MM.1S (cell line): ENCODE measurements around the gene RIOK2.
"Not testable (repeated sequence)": the region's sequence is repeated elsewhere in the genome, so short reads cannot be mapped to it uniquely, and the experiment has no call there.

Experiments
- EZH2 ChIP-seq: fragments of 300-600 bp; sonication (generic); optimal IDR thresholded peaks from 2 replicates; pipeline ENCODE3; 2017; ENCODE audit warnings: low read depth, mild to moderate bottlenecking, antibody characterized with exemption, low read length, mixed read lengths
- EZH2phosphoT487 ChIP-seq: fragments of 300-600 bp; sonication (generic); IDR thresholded peaks from 2 replicates; pipeline ENCODE4 v1.6.1; 2018; ENCODE audit warnings: antibody characterized with exemption, low read length
- TF ChIP-seq, protein P1 (sequence below): fragments of 300-600 bp; sonication (generic); IDR thresholded peaks from 2 replicates; pipeline ENCODE4 v1.5.1; 2016; ENCODE audit warnings: antibody characterized with exemption, low read length, mixed read lengths

DNA sequence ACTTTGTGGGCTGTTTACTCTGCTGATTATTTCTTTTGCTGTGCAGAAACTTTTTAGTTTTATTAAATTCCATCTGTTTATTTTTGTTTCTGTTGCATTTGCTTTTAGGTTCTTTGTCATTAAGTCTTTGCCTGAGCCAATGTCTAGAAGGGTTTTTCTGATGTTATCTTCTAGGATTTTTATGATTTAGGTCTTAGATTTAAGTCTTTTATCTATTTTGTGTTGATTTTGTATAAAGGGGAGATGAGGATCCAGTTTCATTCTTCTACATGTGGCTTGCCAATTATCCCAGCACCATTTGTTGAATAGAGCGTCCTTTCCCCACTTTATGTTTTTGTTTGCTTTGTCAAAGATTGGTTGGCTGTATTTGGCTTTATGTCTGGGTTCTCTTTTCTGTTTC lies 6.5 kb upstream of the RIOK2 start:
- TF ChIP-seq, protein P1, sequence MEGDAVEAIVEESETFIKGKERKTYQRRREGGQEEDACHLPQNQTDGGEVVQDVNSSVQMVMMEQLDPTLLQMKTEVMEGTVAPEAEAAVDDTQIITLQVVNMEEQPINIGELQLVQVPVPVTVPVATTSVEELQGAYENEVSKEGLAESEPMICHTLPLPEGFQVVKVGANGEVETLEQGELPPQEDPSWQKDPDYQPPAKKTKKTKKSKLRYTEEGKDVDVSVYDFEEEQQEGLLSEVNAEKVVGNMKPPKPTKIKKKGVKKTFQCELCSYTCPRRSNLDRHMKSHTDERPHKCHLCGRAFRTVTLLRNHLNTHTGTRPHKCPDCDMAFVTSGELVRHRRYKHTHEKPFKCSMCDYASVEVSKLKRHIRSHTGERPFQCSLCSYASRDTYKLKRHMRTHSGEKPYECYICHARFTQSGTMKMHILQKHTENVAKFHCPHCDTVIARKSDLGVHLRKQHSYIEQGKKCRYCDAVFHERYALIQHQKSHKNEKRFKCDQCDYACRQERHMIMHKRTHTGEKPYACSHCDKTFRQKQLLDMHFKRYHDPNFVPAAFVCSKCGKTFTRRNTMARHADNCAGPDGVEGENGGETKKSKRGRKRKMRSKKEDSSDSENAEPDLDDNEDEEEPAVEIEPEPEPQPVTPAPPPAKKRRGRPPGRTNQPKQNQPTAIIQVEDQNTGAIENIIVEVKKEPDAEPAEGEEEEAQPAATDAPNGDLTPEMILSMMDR, result not testable (repeated sequence)
- not testable (repeated sequence) for TF ChIP-seq EZH2, EZH2phosphoT487
